ENCODE results near the gene CYTH1. TPM values are rescaled to one million over a fixed set of nuclear protein-coding genes. Genes with fewer than 3 reads are reported as not detected.

Gene CYTH1
- polyA plus RNA-seq, 1 of the 3 experiments (the other 2 are of a cell fraction) = 23.8 TPM

GRCh38 chr17:78726513-78726912, 55.6 kb downstream of the CYTH1 start:
- Histone ChIP-seq H3F3A (replicated peaks; ENCODE audit: insufficient read depth) (no peaks in the 10 kb centered on the region), H3K9ac (no peak overlapping the region), H2AFZ (ENCODE audit: low read depth) (no peak overlapping the region), H3K4me2 (no peak overlapping the region), H4K20me1 (ENCODE audit: insufficient read depth) (peaks cover 33% of the 10 kb centered on the region), H3K27ac (ENCODE audit: low read depth in 2 of 2, low read length in 1 of 2) (no peak overlapping the region), H3K27me3 (ENCODE audit: insufficient read depth) (no peaks in the 10 kb centered on the region), H3K4me3 (ENCODE audit: low read depth in 2 of 2, low read length in 1 of 2) (no peak overlapping the region), H3K4me1 (ENCODE audit: control insufficient read depth in 1 of 2, insufficient read depth in 2 of 2, low read depth in 1 of 2, low read length in 1 of 2) (peaks cover 27 to 42% of the 10 kb centered on the region in 2 experiments), H3K79me2 (ENCODE audit: insufficient read depth) (peaks cover 77% of the 10 kb centered on the region), H3K9me2 (no peaks in the 10 kb centered on the region), H3K36me3 (replicated peaks in 1 of 2; ENCODE audit: control insufficient read depth in 1 of 2, insufficient read depth in 2 of 2, low read length in 1 of 2) (no peaks in the 10 kb centered on the region), H3K9me3 (no peaks in the 10 kb centered on the region)
- TF ChIP-seq YY1 (IDR thresholded peaks at IDR 0.05; ENCODE audit: low read depth) = no peak
- TF ChIP-seq RCOR1 (IDR thresholded peaks at IDR 0.05; ENCODE audit: low read length) = no peak
- TF ChIP-seq FOXJ3 (CRISPR knock-in tag; IDR thresholded peaks at IDR 0.05) = no peak
- TF ChIP-seq EZH2phosphoT487 (IDR thresholded peaks at IDR 0.05; ENCODE audit: borderline replicate concordance, low read depth) = no peak
- TF ChIP-seq RAD21 (IDR thresholded peaks at IDR 0.05; ENCODE audit: low read length) = no peak
- no peak for TF ChIP-seq ELF1 (IDR thresholded peaks at IDR 0.05)
- no peak for TF ChIP-seq CHD2 (IDR thresholded peaks at IDR 0.05; ENCODE audit: low read length, partially characterized antibody)
- no peak for TF ChIP-seq MXI1 (IDR thresholded peaks at IDR 0.05; ENCODE audit: low read depth, low read length)
- no peak for TF ChIP-seq NRF1 (IDR thresholded peaks at IDR 0.05; ENCODE audit: low read depth, low read length)
- no peak for TF ChIP-seq SMC3 (IDR thresholded peaks at IDR 0.05; ENCODE audit: low read depth, low read length)
- TF ChIP-seq SIN3A (IDR thresholded peaks at IDR 0.05; ENCODE audit: borderline replicate concordance, low read depth, low read length) = no peak
- TF ChIP-seq ZBTB33 (IDR thresholded peaks at IDR 0.05; ENCODE audit: borderline replicate concordance, low read depth) = no peak
- no peak for TF ChIP-seq TAF1 (IDR thresholded peaks at IDR 0.05; ENCODE audit: borderline replicate concordance, low read depth, low read length)
- TF ChIP-seq FOXM1 (IDR thresholded peaks at IDR 0.05; ENCODE audit: low read depth) = no peak
- TF ChIP-seq TEAD4 (IDR thresholded peaks at IDR 0.05; ENCODE audit: borderline replicate concordance, insufficient read depth) = no peak
- no peak for TF ChIP-seq USF2 (IDR thresholded peaks at IDR 0.05; ENCODE audit: borderline replicate concordance, low read depth, low read length)
- no peak for TF ChIP-seq EP300 (IDR thresholded peaks at IDR 0.05; ENCODE audit: borderline replicate concordance in 1 of 2, low read depth in 1 of 2, low read length in 1 of 2)
- TF ChIP-seq FOSL2 (IDR thresholded peaks at IDR 0.05; ENCODE audit: borderline replicate concordance, low read depth) = no peak
- TF ChIP-seq TCF12 (IDR thresholded peaks at IDR 0.05) = no peak
- DNase-seq = no peak
- ChIA-PET CTCF (interaction anchor here (0.6 to 9.5 kb wide), 7 partner anchors 9 to 304 kb away, joined by 3 to 103 read pairs (median 4); no protein-coding TSS in a partner anchor), POLR2A (interaction anchor here (1.5 kb wide), 1 partner anchor 21 kb away, joined by 4 read pairs; no protein-coding TSS in a partner anchor)
- WGBS (ENCODE audit: low lambda C conversion rate) = 97% methylated on average over 13 of the region's 13 CpGs
